Nephron (organoid): ENCODE data around the gene BRSK1.

Experiments used
- H3K27ac Mint-ChIP-seq, 3 experiments: 2 replicates each; pipeline ENCODE4 v1.8.0; 2020; ENCODE audit warnings: mixed read lengths in 3 of 3, mild to moderate bottlenecking in 2 of 3, moderate library complexity in 1 of 3
- H3K27me3 Mint-ChIP-seq: 2 replicates; pipeline ENCODE4 v1.8.0; 2021; ENCODE audit warnings: low read depth, mild to moderate bottlenecking, moderate library complexity, mixed read lengths
- H3K36me3 Mint-ChIP-seq: 2 replicates; pipeline ENCODE4 v1.8.0; 2020; ENCODE audit warnings: low read depth, mixed read lengths
- H3K4me1 Mint-ChIP-seq: 2 replicates; pipeline ENCODE4 v1.8.0; 2020; ENCODE audit warnings: mixed read lengths
- H3K4me3 Mint-ChIP-seq, 3 experiments: 2 replicates each; pipeline ENCODE4 v1.8.0; 2020; ENCODE audit warnings: mild to moderate bottlenecking in 3 of 3, mixed read lengths in 3 of 3, moderate library complexity in 2 of 3
- H3K9me3 Mint-ChIP-seq: 2 replicates; pipeline ENCODE4 v1.8.0; 2020; ENCODE audit warnings: mixed read lengths
- CTCF ChIP-seq, 3 experiments: fragments of 200-600 bp; sonication (generic); IDR thresholded peaks; one replicate each; pipeline ENCODE4 v1.5.0; 2021; ENCODE audit warnings: antibody characterized with exemption in 3 of 3; ENCODE audit not compliant: unreplicated experiment in 3 of 3

BRSK1 gene

GRCh38 chr19:55283548-55284377 is at the start of gene BRSK1:
Gene BRSK1, plus strand, starts transcription at chr19:55283997. Its CDS starts 446 bp downstream, at chr19:55284443.
- peaks cover 21% of the 10 kb centered on the region for H3K4me1 Mint-ChIP-seq
- H3K36me3 Mint-ChIP-seq: no peaks in the 10 kb centered on the region
- peak within 1 kb of the TSS; percentile 31 to 88 (median 71) for H3K27ac Mint-ChIP-seq
- H3K27me3 Mint-ChIP-seq: peaks cover 4% of the 10 kb centered on the region
- no peak for TF ChIP-seq CTCF (IDR thresholded peaks at IDR 0.05; ENCODE audit: unreplicated experiment in 3 of 3)
- no peaks in the 10 kb centered on the region for H3K9me3 Mint-ChIP-seq
- peak within 1 kb of the TSS; percentile 82 to 83 (median 83) for H3K4me3 Mint-ChIP-seq

- Mint-ChIP-seq H3K9me3 (no peaks in the 10 kb centered on the region), H3K36me3 (peaks cover 58% of the 10 kb centered on the region), H3K4me1 (no peaks in the 10 kb centered on the region), H3K4me3 (no peak overlapping the region), H3K27ac (no peak overlapping the region), H3K27me3 (no peaks in the 10 kb centered on the region)
- TF ChIP-seq CTCF (IDR thresholded peaks at IDR 0.05; ENCODE audit: unreplicated experiment in 3 of 3): no peak
These were observed 45.8 kb upstream of the BRSK1 start for GRCh38 chr19:55238030-55238429.

- H3K27ac Mint-ChIP-seq: no peak overlapping the region
- H3K36me3 Mint-ChIP-seq: peaks cover 60% of the 10 kb centered on the region
- no peak for TF ChIP-seq CTCF (IDR thresholded peaks at IDR 0.05; ENCODE audit: unreplicated experiment in 3 of 3)
- H3K4me1 Mint-ChIP-seq: no peaks in the 10 kb centered on the region
- no peaks in the 10 kb centered on the region for H3K9me3 Mint-ChIP-seq
- H3K27me3 Mint-ChIP-seq: no peaks in the 10 kb centered on the region
- H3K4me3 Mint-ChIP-seq: no peak overlapping the region
These were observed 44.8 kb upstream of the BRSK1 start for GRCh38 chr19:55239004-55239403.

GRCh38 chr19:55240713-55241020 is 43.1 kb upstream of the BRSK1 start:
- TF ChIP-seq CTCF (IDR thresholded peaks at IDR 0.05; ENCODE audit: unreplicated experiment in 3 of 3): no peak
- H3K27me3 Mint-ChIP-seq: no peaks in the 10 kb centered on the region
- no peaks in the 10 kb centered on the region for H3K4me1 Mint-ChIP-seq
- peaks cover 50% of the 10 kb centered on the region for H3K36me3 Mint-ChIP-seq
- H3K4me3 Mint-ChIP-seq: no peak overlapping the region
- no peaks in the 10 kb centered on the region for H3K9me3 Mint-ChIP-seq
- no peak overlapping the region for H3K27ac Mint-ChIP-seq

- Mint-ChIP-seq H3K4me1 (no peaks in the 10 kb centered on the region), H3K27me3 (no peaks in the 10 kb centered on the region), H3K36me3 (peaks cover 48% of the 10 kb centered on the region), H3K9me3 (no peaks in the 10 kb centered on the region), H3K4me3 (no peak overlapping the region), H3K27ac (no peak overlapping the region)
- no peak for TF ChIP-seq CTCF (IDR thresholded peaks at IDR 0.05; ENCODE audit: unreplicated experiment in 3 of 3)
These were observed 42.5 kb upstream of the BRSK1 start for GRCh38 chr19:55241143-55241934.
